Measurements from ENCODE around the gene SRP68. TPM values are rescaled to one million over a fixed set of nuclear protein-coding genes. Genes with fewer than 3 reads are reported as not detected.

The SRP68 gene
- total and polyA plus RNA-seq, 2 donors (not counting 1 experiment from before 2014, with no cell fraction given): 29.6 to 82.3 TPM

GRCh38 chr17:76026714-76027158, 45.6 kb downstream of the SRP68 start:
- no peaks in the 10 kb centered on the region for H3K9me3 ChIP-seq (ENCODE audit: control extremely low read depth in 1 of 3, control insufficient read depth in 2 of 3, insufficient read depth in 1 of 3, low read length in 2 of 3)
- intact Hi-C loops (cut with micrococcal nuclease): no loop called here
- H3K27me3 ChIP-seq (replicated peaks in 1 of 4; ENCODE audit: control extremely low read depth in 1 of 4, control insufficient read depth in 3 of 4, insufficient read depth in 4 of 4, low read length in 3 of 4): peaks cover 0 to 2% (median 0%) of the 10 kb centered on the region in 4 experiments
- ATAC-seq (ENCODE audit: low read depth) (no peak), DNase-seq (no peak)
- H3K9ac ChIP-seq (ENCODE audit: low read length): no peak overlapping the region
- H3K79me2 ChIP-seq (ENCODE audit: control insufficient read depth, insufficient read depth, low read length): no peaks in the 10 kb centered on the region
- WGBS (ENCODE audit: insufficient coverage): 93% methylated on average over 9 of the region's 15 CpGs
- no peak overlapping the region for H3K27ac ChIP-seq (ENCODE audit: low read length in 2 of 2)
- peaks cover 8% of the 10 kb centered on the region for H3K4me1 Mint-ChIP-seq
- CTCF ChIA-PET: no interaction called here
- H3K27me3 Mint-ChIP-seq: no peaks in the 10 kb centered on the region
- H3K9me3 Mint-ChIP-seq (ENCODE audit: insufficient read depth): no peaks in the 10 kb centered on the region
- no peaks in the 10 kb centered on the region for H4K20me1 ChIP-seq (ENCODE audit: control insufficient read depth, insufficient read depth, low read length, poor library complexity, severe bottlenecking)
- no peak overlapping the region for H3K4me2 ChIP-seq (replicated peaks; ENCODE audit: low read depth, low read length, poor library complexity, severe bottlenecking)
- TF ChIP-seq EZH2 (IDR thresholded peaks at IDR 0.05; ENCODE audit: borderline replicate concordance, insufficient read depth, low read depth, low read length, poor library complexity, severe bottlenecking) (no peak), CTCF (IDR thresholded peaks at IDR 0.05) (no peak)
- H3K4me3 ChIP-seq (ENCODE audit: control extremely low read depth in 1 of 5, extremely low read depth in 1 of 5, insufficient read depth in 1 of 5, low read depth in 2 of 5, low read length in 4 of 5): no peak overlapping the region
- H3K27ac Mint-ChIP-seq: no peak overlapping the region
- no peak overlapping the region for H2AFZ ChIP-seq (ENCODE audit: insufficient read depth, low read depth, low read length, poor library complexity, severe bottlenecking)
- no peaks in the 10 kb centered on the region for H3K36me3 ChIP-seq (replicated peaks in 1 of 2; ENCODE audit: control extremely low read depth in 1 of 2, control insufficient read depth in 1 of 2, extremely low read depth in 1 of 2, insufficient read depth in 2 of 2, low read length in 1 of 2)
- H3K4me1 ChIP-seq (ENCODE audit: control insufficient read depth in 2 of 2, insufficient read depth in 2 of 2, low read length in 2 of 2): peaks cover 8 to 9% of the 10 kb centered on the region in 2 donors
- no peak overlapping the region for H3K4me3 Mint-ChIP-seq
- POLR2A ChIA-PET: no interaction called here

GRCh38 chr17:76025294-76025693, 47.0 kb downstream of the SRP68 start:
- H3K27ac ChIP-seq (ENCODE audit: low read length in 2 of 2): no peak overlapping the region
- H3K9me3 ChIP-seq (ENCODE audit: control extremely low read depth in 1 of 3, control insufficient read depth in 2 of 3, insufficient read depth in 1 of 3, low read length in 2 of 3): no peaks in the 10 kb centered on the region
- ATAC-seq (ENCODE audit: low read depth) (no peak), DNase-seq (no peak)
- no peaks in the 10 kb centered on the region for H3K27me3 Mint-ChIP-seq
- H3K9ac ChIP-seq (ENCODE audit: low read length): no peak overlapping the region
- no peaks in the 10 kb centered on the region for H3K9me3 Mint-ChIP-seq (ENCODE audit: insufficient read depth)
- H2AFZ ChIP-seq (ENCODE audit: insufficient read depth, low read depth, low read length, poor library complexity, severe bottlenecking): no peak overlapping the region
- peaks cover 0 to 2% (median 0%) of the 10 kb centered on the region in 4 experiments for H3K27me3 ChIP-seq (replicated peaks in 1 of 4; ENCODE audit: control extremely low read depth in 1 of 4, control insufficient read depth in 3 of 4, insufficient read depth in 4 of 4, low read length in 3 of 4)
- ChIA-PET CTCF (interaction anchor here (0.9 kb wide), 1 partner anchor 11 kb away, joined by 3 read pairs; no protein-coding TSS in a partner anchor), POLR2A (no interaction called here)
- H3K4me1 ChIP-seq (ENCODE audit: control insufficient read depth in 2 of 2, insufficient read depth in 2 of 2, low read length in 2 of 2): peaks cover 8 to 9% of the 10 kb centered on the region in 2 donors
- no peak overlapping the region for H3K4me3 Mint-ChIP-seq
- no peak for TF ChIP-seq CTCF (IDR thresholded peaks at IDR 0.05)
- no peak for TF ChIP-seq EZH2 (IDR thresholded peaks at IDR 0.05; ENCODE audit: borderline replicate concordance, insufficient read depth, low read depth, low read length, poor library complexity, severe bottlenecking)
- H3K4me3 ChIP-seq (ENCODE audit: control extremely low read depth in 1 of 5, extremely low read depth in 1 of 5, insufficient read depth in 1 of 5, low read depth in 2 of 5, low read length in 4 of 5): no peak overlapping the region
- peaks cover 8% of the 10 kb centered on the region for H3K4me1 Mint-ChIP-seq
- no peaks in the 10 kb centered on the region for H3K36me3 ChIP-seq (replicated peaks in 1 of 2; ENCODE audit: control extremely low read depth in 1 of 2, control insufficient read depth in 1 of 2, extremely low read depth in 1 of 2, insufficient read depth in 2 of 2, low read length in 1 of 2)
- H4K20me1 ChIP-seq (ENCODE audit: control insufficient read depth, insufficient read depth, low read length, poor library complexity, severe bottlenecking): no peaks in the 10 kb centered on the region
- WGBS (ENCODE audit: insufficient coverage): 92% methylated on average over 12 of the region's 12 CpGs
- no peaks in the 10 kb centered on the region for H3K79me2 ChIP-seq (ENCODE audit: control insufficient read depth, insufficient read depth, low read length)
- H3K4me2 ChIP-seq (replicated peaks; ENCODE audit: low read depth, low read length, poor library complexity, severe bottlenecking): no peak overlapping the region
- H3K27ac Mint-ChIP-seq: no peak overlapping the region
- intact Hi-C loops (cut with micrococcal nuclease): no loop called here
